ENCODE data around the gene CRYBB1.

Gene CRYBB1

GRCh38 chr22:26588729-26589366, 29.0 kb downstream of the CRYBB1 start:
- in situ Hi-C loops (cut with MboI; ENCODE audit: low sequenced_read_pairs, unreplicated experiment): no loop called here
- TF ChIP-seq, protein P1, sequence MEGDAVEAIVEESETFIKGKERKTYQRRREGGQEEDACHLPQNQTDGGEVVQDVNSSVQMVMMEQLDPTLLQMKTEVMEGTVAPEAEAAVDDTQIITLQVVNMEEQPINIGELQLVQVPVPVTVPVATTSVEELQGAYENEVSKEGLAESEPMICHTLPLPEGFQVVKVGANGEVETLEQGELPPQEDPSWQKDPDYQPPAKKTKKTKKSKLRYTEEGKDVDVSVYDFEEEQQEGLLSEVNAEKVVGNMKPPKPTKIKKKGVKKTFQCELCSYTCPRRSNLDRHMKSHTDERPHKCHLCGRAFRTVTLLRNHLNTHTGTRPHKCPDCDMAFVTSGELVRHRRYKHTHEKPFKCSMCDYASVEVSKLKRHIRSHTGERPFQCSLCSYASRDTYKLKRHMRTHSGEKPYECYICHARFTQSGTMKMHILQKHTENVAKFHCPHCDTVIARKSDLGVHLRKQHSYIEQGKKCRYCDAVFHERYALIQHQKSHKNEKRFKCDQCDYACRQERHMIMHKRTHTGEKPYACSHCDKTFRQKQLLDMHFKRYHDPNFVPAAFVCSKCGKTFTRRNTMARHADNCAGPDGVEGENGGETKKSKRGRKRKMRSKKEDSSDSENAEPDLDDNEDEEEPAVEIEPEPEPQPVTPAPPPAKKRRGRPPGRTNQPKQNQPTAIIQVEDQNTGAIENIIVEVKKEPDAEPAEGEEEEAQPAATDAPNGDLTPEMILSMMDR (IDR thresholded peaks at IDR 0.05; ENCODE audit: borderline replicate concordance, control extremely low read depth, extremely low read depth, insufficient read depth, missing control alignments): no peak
- no peak for DNase-seq (ENCODE audit: low spot score)

- in situ Hi-C loops (cut with MboI; ENCODE audit: low sequenced_read_pairs, unreplicated experiment): no loop called here
- TF ChIP-seq, protein P1 (IDR thresholded peaks at IDR 0.05; ENCODE audit: borderline replicate concordance, control extremely low read depth, extremely low read depth, insufficient read depth, missing control alignments): no peak
- no peak for DNase-seq (ENCODE audit: low spot score)
Measured at GRCh38 chr22:26587991-26588613, 29.7 kb downstream of the CRYBB1 start.

DNA sequence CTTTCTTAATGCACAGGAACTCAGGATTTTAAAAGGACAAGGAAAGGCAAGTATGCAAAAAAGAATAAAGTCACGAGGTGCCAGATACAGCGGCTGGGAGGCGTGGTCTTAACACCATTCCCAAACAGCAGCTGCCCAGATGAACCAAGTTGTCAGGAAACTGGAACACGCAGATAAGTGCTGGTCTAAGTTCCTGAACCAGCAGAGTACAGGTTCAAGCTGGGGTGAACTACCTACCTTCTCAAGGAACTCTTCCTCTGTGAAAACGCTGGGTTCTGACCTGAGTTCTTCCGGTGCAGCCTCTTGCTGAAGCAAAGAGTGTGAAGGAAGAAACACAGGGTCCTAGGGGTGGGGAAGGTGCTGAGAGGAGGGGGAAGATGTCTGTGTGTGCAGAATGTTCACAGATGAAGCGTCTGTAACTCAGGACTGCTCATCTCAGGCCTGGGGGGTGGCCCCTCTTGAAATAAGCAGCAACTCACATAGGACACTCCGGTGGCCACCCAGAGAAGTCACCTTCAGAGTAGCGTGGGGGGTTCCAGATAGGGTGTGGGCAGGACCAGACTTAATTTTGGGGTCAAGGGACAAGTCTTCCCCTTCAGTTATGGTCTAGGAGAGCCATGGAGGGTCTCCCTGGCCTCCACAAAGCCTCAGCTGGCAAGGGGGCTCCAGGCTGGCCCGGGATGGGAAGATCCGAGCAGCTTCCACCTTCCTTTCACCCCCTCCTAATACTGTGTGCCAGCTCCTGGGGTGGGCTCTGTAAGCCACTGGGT, 31.1 kb downstream of the CRYBB1 start:
- in situ Hi-C loops (cut with MboI; ENCODE audit: low sequenced_read_pairs, unreplicated experiment): no loop called here
- no peak for DNase-seq (ENCODE audit: low spot score)
- TF ChIP-seq, protein P1 (IDR thresholded peaks at IDR 0.05; ENCODE audit: borderline replicate concordance, control extremely low read depth, extremely low read depth, insufficient read depth, missing control alignments): no peak

DNA sequence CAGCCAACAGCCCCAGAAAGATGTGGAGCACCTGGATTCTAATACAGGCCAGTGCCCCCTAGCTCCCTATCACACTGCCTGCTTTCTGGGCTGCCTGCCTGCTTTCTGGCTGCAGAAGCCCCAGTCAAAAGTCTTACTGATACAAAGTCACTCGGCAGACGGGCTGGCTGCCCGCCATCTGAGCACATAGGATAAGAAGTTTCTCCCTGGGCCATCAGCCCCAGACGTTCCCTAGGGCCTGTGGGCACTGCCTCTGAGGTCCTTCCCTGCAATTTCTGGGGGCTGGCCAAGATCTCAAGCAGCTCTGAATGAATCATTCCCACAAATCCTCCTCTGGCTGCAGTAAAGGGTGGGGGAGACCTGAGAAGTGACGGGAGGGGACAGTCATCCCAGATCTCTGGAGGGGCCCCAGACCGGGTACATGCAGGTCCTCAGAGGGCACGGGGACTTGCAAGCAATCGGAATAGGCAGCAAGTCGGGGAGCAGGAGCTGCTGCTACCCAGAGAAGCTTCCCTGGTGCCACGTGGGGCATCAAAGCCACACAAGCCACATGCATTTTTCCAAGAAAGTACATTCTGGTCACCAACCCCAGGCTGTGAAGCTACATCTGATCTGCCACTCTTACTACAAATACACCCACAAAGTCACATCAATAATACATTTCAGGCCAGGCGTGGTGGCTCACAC, 32.6 kb downstream of the CRYBB1 start:
- TF ChIP-seq, protein P1 (IDR thresholded peaks at IDR 0.05; ENCODE audit: borderline replicate concordance, control extremely low read depth, extremely low read depth, insufficient read depth, missing control alignments): no peak
- in situ Hi-C loops (cut with MboI; ENCODE audit: low sequenced_read_pairs, unreplicated experiment): no loop called here
- no peak for DNase-seq (ENCODE audit: low spot score)

DNA sequence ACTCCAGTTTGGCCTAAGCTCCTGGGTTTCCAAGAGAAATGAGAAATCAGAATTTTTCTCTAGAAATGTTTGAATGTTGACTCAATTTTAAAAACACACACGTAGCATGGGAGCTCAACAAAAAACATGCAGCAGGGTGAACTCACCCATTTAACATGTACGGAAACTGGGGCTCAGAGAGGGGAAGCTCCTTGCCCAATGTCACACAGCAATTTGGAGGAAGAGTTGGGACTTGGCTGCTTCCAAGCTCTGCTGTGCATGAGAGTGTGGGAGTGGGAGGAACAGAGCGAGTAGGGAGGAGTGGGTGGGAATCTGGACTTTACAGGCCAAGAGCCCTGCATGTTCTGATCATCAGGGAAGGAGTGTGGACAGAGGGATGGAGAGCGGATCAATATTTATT, 33.8 kb downstream of the CRYBB1 start:
- DNase-seq (ENCODE audit: low spot score): no peak
- TF ChIP-seq, protein P1 (IDR thresholded peaks at IDR 0.05; ENCODE audit: borderline replicate concordance, control extremely low read depth, extremely low read depth, insufficient read depth, missing control alignments): no peak
- in situ Hi-C loops (cut with MboI; ENCODE audit: low sequenced_read_pairs, unreplicated experiment): no loop called here

DNA sequence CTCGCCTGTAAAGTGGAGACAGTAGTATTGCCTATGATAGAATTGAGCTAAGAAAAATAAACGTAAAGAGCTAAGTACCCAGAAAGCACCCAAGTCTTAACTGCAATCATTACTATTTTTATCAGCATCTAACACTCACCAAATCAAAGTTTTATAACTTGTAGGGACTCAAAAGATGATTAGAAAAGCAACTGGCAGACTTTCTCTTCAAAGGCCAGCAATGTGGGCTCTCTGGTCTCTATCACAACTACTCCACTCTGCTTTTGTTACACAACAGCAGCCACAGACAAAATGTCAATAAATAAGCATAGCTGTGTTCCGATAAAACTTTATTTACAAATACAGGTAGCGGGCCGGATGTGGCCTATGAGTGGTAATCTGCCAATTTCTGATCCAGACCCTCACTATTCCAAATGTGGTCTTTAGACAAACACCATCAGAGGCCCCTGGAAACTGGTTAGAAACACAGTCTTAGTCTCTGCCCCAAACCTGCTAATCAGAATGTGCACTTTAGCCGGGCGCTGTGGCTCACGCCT, 36.1 kb downstream of the CRYBB1 start:
- TF ChIP-seq, protein P1 (IDR thresholded peaks at IDR 0.05; ENCODE audit: borderline replicate concordance, control extremely low read depth, extremely low read depth, insufficient read depth, missing control alignments): no peak
- in situ Hi-C loops (cut with MboI; ENCODE audit: low sequenced_read_pairs, unreplicated experiment): no loop called here
- no peak for DNase-seq (ENCODE audit: low spot score)
